Kidney (tissue), 22 donors: ENCODE data around the gene DROSHA. TPM values are rescaled to one million over a fixed set of nuclear protein-coding genes. Genes with fewer than 3 reads are reported as not detected.
A peak's percentile ranks its signal among the peaks of the same experiment; 100 is the strongest.

Experiments used
- DNase-seq, 5 donors: peaks; one replicate each; pipeline ENCODE4 v3.0.0-alpha.2; 2013 to 2020
- FAIRE-seq: peaks from 2 replicates; lab custom pipeline; 2012; peaks lifted over from hg19 to GRCh38; lab: Jason Lieb, UNC
- H3K27ac ChIP-seq, 2 donors: one replicate each; pipeline ENCODE4 v1.7.0; 2013; ENCODE audit warnings: low read depth in 2 of 2, low read length in 2 of 2, inconsistent platforms in 1 of 2
- H3K27me3 ChIP-seq: one replicate; pipeline ENCODE4 v1.7.1; 2013; ENCODE audit warnings: low read length, inconsistent platforms; ENCODE audit not compliant: control insufficient read depth, insufficient read depth
- H3K36me3 ChIP-seq, 3 donors: one replicate each; pipeline versions ENCODE4 v1.7.0 to v1.7.1; 2013; ENCODE audit warnings: low read length in 3 of 3, control low read depth in 1 of 3, inconsistent platforms in 1 of 3; ENCODE audit not compliant: insufficient read depth in 3 of 3, control insufficient read depth in 2 of 3
- H3K4me1 ChIP-seq, 3 donors: one replicate each; pipeline versions ENCODE4 v1.7.0 to v1.7.1; 2013; ENCODE audit warnings: low read length in 3 of 3, inconsistent platforms in 1 of 3, low read depth in 1 of 3; ENCODE audit not compliant: control insufficient read depth in 2 of 3, insufficient read depth in 2 of 3
- H3K4me3 ChIP-seq, 3 donors: one replicate each; pipeline versions ENCODE4 v1.7.0 to v1.8.1; 2013; ENCODE audit warnings: low read length in 3 of 3, control low read depth in 1 of 3, inconsistent platforms in 1 of 3
- H3K9ac ChIP-seq, 3 donors: one replicate each; pipeline versions ENCODE4 v1.7.0 to v1.7.1; 2013; ENCODE audit warnings: low read length in 3 of 3, control low read depth in 1 of 3, inconsistent platforms in 1 of 3
- H3K9me3 ChIP-seq, 3 donors: one replicate each; pipeline versions ENCODE4 v1.7.0 to v1.7.1; 2013; ENCODE audit warnings: low read length in 3 of 3, control low read depth in 1 of 3, inconsistent platforms in 1 of 3; ENCODE audit not compliant: control insufficient read depth in 2 of 3, insufficient read depth in 1 of 3
- CTCF ChIP-seq: IDR thresholded peaks from 3 replicates; pipeline ENCODE4 v1.5.1; 2012; ENCODE audit warnings: mild to moderate bottlenecking, moderate library complexity, borderline replicate concordance; ENCODE audit not compliant: insufficient read depth; ENCODE audit errors: extremely low read depth
- intact Hi-C: fragments of 100-400 bp; cut with DNase I; formaldehyde crosslinking; loops from one replicate; pipeline ENCODE4 v1.11.1; 2022
- long read RNA-seq, 10 donors: library from polyadenylated mRNA in 1 of 10; unstranded in 1 of 10; transcript quantifications; one replicate each; pipeline ENCODE4 v2.0.0 and lab custom pipeline, GENCODE V29; 2021 to 2026
- polyA plus RNA-seq: library from polyadenylated mRNA; stranded (reverse); fragments of 350-450 nt; fragmentation: Illumina TruSeq; extraction: RNeasy Lipid Tissue Mini Kit (QIAGEN cat#74804); gene quantifications from one replicate; pipeline ENCODE4 v1.2.3, GENCODE V29; 2014; ENCODE audit warnings: low read depth, low replicate concordance; ENCODE audit not compliant: insufficient read depth
- total RNA-seq: library from RNA; stranded (reverse); fragmentation: NEBNext Ultra II Directional; extraction: Animal tissue kit (Norgen Biotek cat#: 25700); gene quantifications from one replicate; pipeline ENCODE4 v1.2.1, GENCODE V29; 2021
- donor health status: control.
- donor health status: control.
- donor health status: control.
- donor health status: control.
- donor health status: control.
- donor health status: DM: yes; HTN: yes; CAD: no.
- donor health status: Normal renal cell carcinoma (clear cell type).

DROSHA gene
- total RNA-seq, result 51.6 TPM
- polyA plus RNA-seq, result 39.9 TPM
- long read RNA-seq, donor 1, partial matches to known transcripts, result 7 of 10 reads
- long read RNA-seq, donor 1, other reads (novel, unspliced or antisense), result 0 of 10 reads
- long read RNA-seq, donor 2, transcript DROSHA-221 (3 exons, 567 nt), result major isoform, 5 of 11 reads
- long read RNA-seq, donor 2, partial matches to known transcripts, result 6 of 11 reads
- long read RNA-seq, donor 2, other reads (novel, unspliced or antisense), result 0 of 11 reads
- long read RNA-seq, donor 3, full-length matches to known transcripts, result 9 of 9 reads
- long read RNA-seq, donor 3, partial matches to known transcripts, result 0 of 9 reads
- long read RNA-seq, donor 3, other reads (novel, unspliced or antisense), result 0 of 9 reads
- long read RNA-seq, donor 4, result 0 reads
- long read RNA-seq, donor 5, result 0 reads
- long read RNA-seq, donor 6, partial matches to known transcripts, result 5 of 8 reads
- long read RNA-seq, donor 6, other reads (novel, unspliced or antisense), result 0 of 8 reads
- long read RNA-seq, donor 7, partial matches to known transcripts, result 7 of 14 reads
- long read RNA-seq, donor 7, other reads (novel, unspliced or antisense), result 7 of 14 reads
- long read RNA-seq, donor 8, partial matches to known transcripts, result 7 of 11 reads
- long read RNA-seq, donor 8, other reads (novel, unspliced or antisense), result 0 of 11 reads
- long read RNA-seq, donor 9, partial matches to known transcripts, result 0 of 3 reads
- long read RNA-seq, donor 9, other reads (novel, unspliced or antisense), result 0 of 3 reads
- long read RNA-seq, donor 10, partial matches to known transcripts, result 11 of 16 reads
- long read RNA-seq, donor 10, other reads (novel, unspliced or antisense), result 0 of 16 reads

GRCh38 chr5:31531888-31532547 lies at the start of gene DROSHA, which contains the start of gene C5orf22:
DROSHA (minus strand) TSS chr5:31532093; CDS start chr5:31529059, 3,034 bp downstream.
C5orf22 (plus strand) TSS chr5:31532301; CDS start chr5:31532393, 92 bp downstream.
- FAIRE-seq (peak; percentile 94), DNase-seq (peak; percentile 96 to 99 (median 98))
- H3K27ac ChIP-seq, result no peak within 1 kb of the TSS
- no peaks in the 10 kb centered on the region for H3K27me3 ChIP-seq
- TF ChIP-seq CTCF, result peak; percentile 9
- H3K9me3 ChIP-seq, result no peaks in the 10 kb centered on the region
- peak within 1 kb of the TSS; percentile 80 to 99 (median 97) for H3K4me3 ChIP-seq
- intact Hi-C loops, result no loop called here
- peaks cover 4 to 24% (median 19%) of the 10 kb centered on the region in 3 donors for H3K36me3 ChIP-seq
- H3K4me1 ChIP-seq, result peaks cover 0 to 18% (median 7%) of the 10 kb centered on the region in 3 donors
- H3K9ac ChIP-seq, result peak within 1 kb of the TSS; percentile 61 to 98 (median 83)

- no peaks in the 10 kb centered on the region for H3K4me1 ChIP-seq
- no peak overlapping the region for H3K27ac ChIP-seq
- intact Hi-C loops, result no loop called here
- H3K27me3 ChIP-seq, result no peaks in the 10 kb centered on the region
- H3K36me3 ChIP-seq, result no peaks in the 10 kb centered on the region
- FAIRE-seq (peak; percentile 39), DNase-seq (no peak)
- TF ChIP-seq CTCF, result no peak
- H3K9ac ChIP-seq, result no peak overlapping the region
- H3K9me3 ChIP-seq, result no peaks in the 10 kb centered on the region
- H3K4me3 ChIP-seq, result no peak overlapping the region
These were observed 47.7 kb upstream of the DROSHA start for GRCh38 chr5:31579558-31579957.

GRCh38 chr5:31577438-31577837 lies 45.5 kb upstream of the DROSHA start:
- no peaks in the 10 kb centered on the region for H3K27me3 ChIP-seq
- intact Hi-C loops, result no loop called here
- FAIRE-seq (no peak), DNase-seq (no peak)
- no peak for TF ChIP-seq CTCF
- H3K9ac ChIP-seq, result no peak overlapping the region
- no peak overlapping the region for H3K4me3 ChIP-seq
- no peak overlapping the region for H3K27ac ChIP-seq
- H3K4me1 ChIP-seq, result no peaks in the 10 kb centered on the region
- H3K9me3 ChIP-seq, result no peaks in the 10 kb centered on the region
- no peaks in the 10 kb centered on the region for H3K36me3 ChIP-seq
